Measurements from ENCODE around the gene OOSP2. TPM values are rescaled to one million over a fixed set of nuclear protein-coding genes. Genes with fewer than 3 reads are reported as not detected.
"Not testable (repeated sequence)": the region's sequence is repeated elsewhere in the genome, so short reads cannot be mapped to it uniquely, and the experiment has no call there.

Gene OOSP2, protein sequence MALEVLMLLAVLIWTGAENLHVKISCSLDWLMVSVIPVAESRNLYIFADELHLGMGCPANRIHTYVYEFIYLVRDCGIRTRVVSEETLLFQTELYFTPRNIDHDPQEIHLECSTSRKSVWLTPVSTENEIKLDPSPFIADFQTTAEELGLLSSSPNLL
- total RNA-seq = not detected

DNA sequence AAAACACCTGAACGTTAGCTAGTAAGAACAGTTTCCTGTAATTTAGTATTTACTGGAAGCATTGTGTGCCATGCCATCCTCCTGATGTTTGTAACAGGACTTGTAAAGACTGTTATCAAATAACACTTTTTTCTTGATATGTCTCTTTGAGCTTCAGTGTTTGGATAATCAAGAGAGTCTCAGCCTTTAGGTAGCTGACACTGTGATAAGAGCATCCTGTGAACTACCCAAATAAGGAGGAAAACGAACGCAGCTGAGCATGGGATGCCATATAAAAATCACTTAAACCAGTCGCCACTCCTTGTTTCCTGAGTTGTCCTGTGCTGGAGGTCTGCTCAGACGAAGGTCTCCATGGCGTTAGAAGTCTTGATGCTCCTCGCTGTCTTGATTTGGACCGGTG is at the start of gene OOSP2:
Gene OOSP2, plus strand, starts transcription at position 301 of the 400 bp plus-strand sequence. Its CDS starts 51 bp downstream, at position 352.
- no peak for DNase-seq

DNA sequence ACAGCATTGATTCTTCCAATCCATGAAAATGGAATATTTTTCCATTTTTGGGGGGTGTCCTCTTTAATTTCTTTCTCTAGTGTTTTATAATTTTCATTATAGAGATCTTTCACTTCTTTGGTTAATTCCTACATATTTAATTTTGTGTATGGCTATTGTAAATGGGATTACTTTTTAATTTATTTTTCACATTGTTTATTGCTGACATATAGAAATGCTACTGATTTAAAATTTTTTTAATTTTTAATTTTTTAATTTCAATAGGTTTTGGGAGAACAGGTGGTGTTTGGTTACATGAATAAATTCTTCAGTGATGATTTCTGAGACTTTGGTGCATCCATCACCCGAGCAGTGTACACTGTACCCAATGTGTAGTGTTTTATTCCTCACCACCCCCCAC is 49.8 kb upstream of the OOSP2 start:
- no peak for DNase-seq

DNA sequence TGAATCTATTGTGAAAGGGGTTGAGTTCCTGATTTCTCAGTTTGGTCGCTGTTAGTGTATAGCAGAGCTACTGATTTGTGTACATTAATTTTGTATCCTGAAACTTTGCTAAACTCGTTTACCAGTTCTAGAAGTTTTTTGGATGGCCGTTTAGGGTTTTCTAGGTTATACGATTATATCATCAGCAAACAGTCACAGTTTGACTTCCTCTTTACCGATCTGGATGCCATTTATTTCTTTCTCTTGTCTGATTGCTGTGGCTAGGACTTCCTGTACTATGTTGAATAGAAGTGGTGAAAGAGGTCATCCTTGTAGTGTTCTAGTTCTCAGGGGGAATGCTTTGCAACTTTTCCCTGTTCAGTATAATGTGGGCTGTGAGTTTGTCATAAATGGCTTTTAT is 47.8 kb upstream of the OOSP2 start:
- no peak for DNase-seq

DNA sequence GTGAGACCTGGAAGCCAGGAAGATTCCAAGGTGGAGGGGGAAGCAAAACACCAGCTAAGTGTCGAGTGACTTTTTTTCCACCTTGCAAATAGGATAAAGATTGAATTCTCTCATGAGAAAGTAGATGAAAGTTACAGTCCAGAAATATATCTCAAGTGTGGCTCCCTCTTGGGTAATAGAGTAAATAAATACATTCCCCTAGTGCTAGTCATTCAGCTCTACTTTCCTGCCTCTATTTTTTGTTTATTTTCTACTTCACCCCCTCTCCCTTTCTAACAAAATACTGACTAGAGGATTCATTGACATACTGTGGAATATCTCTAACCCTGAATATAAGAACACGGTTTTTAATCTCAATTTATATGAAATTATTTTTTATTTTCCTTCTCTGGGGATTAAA is 42.4 kb upstream of the OOSP2 start:
- DNase-seq = no peak

DNA sequence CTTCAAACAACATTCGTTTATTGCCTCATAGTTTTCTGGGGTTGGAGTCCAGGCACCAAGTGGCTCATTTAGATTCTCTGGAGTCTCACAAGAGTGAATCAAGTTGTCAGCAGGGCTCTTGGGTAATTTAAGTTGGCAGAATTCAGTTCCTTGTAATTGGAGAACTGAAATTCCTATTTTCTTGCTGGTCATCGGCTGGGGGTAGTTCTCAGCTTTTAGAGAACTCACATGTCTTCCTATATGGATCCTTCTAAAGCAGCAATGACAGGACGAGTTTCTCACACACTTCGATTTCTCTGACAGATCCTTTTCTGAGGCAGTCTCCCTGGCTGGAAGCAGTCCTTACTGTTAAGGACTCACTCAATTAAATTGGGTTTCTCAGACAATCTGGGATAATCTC is 40.5 kb upstream of the OOSP2 start:
- DNase-seq = no peak

DNA sequence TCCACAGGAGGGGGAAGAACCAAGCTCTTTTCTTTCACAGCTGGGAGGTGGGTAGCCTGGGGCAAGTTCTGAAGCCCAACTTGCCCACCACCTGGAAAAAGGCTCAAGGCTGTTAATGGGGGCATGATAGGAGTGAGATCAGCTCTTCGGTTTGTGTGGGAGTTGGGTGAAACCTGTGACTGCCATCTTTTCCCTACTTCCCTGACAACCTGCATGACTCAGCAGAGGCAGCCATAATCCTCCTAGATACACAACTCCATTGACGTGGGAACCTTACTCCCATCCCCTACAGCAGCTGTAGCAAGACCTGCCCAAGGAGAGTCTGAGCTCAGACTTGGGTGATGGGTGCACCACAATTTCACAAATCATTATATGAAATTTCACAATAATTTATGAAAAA is 36.5 kb upstream of the OOSP2 start:
- DNase-seq = no peak

DNA sequence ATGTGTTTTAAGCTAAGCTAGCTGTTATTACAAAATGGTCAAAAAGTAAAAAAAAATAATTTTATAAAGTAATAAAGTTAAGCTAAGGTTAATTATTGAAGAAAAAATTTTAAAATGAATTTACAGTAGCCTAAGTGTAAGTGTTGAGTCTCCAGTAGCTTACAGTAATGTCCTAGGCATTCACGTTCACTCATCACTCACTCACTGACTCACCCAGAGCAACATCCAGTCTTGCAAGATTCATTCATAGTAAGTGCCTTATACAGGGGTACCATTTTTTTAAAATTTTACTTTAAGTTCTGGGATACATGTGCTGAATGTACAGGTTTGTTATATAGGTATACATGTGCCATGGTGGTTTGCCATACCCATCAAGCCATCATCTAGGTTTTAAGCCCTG is 34.8 kb upstream of the OOSP2 start:
- no peak for DNase-seq

DNA sequence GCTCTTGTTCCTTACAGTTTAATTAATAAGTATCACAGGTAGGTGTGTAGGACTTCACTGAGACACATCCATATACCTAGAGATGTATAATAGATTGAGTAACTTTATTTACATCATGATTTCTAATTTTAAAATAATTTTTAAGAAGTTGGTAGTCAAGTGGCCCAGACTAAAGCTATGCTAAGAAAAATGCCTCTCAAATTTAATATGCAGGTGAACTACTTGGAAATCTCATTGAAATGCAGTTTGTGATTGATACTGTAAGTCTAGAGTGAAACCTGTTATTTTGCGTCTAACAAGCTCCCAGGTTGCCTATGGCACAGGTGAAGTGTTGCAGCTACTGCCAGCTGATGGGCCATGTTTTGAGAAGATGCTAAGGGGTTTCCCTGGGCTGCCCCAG is 23.3 kb upstream of the OOSP2 start, which contains the start of gene OOSP4B:
Gene OOSP4B, plus strand, starts transcription at position 301 of the 400 bp plus-strand sequence.
- no peak for DNase-seq

DNA sequence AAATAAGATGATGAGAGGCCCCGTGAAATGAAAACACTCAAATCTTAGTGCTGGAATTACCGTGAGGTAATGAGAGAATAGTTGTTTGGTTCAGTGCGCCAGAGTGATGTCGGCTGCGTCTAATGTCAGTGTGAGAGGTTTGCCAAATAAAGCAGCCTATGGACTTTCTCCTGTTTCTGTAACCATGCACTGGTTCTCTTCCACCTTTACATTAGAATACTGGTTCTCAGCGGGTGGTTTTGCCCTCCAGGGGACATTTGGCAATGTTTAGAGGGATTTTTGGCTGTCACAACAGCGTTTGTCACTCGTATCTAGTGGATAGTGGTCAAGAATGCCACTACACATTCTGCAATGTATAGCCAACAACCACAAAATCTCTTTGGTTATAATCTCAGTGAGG is 22.2 kb upstream of the OOSP2 start:
- DNase-seq = no peak

DNA sequence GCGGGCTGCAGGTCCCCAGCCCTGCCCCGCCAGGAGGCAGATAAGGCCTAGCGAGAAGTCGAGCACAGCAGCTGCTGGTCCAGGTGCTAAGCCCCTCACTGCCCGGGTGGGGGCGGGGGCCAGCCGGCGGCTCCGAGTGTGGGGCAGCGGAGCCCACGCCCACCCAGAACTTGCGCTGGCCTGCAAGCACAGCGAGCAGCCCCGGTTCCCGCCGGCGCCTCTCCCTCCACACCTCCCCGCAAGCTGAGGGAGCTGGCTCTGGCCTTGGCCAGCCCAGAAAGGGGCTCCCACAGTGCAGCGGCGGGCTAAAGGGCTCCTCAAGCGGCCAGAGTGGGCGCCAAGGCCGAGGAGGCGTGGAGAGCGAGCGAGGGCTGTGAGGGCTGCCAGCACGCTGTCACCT is 19.8 kb upstream of the OOSP2 start:
- not testable (repeated sequence) for DNase-seq

DNA sequence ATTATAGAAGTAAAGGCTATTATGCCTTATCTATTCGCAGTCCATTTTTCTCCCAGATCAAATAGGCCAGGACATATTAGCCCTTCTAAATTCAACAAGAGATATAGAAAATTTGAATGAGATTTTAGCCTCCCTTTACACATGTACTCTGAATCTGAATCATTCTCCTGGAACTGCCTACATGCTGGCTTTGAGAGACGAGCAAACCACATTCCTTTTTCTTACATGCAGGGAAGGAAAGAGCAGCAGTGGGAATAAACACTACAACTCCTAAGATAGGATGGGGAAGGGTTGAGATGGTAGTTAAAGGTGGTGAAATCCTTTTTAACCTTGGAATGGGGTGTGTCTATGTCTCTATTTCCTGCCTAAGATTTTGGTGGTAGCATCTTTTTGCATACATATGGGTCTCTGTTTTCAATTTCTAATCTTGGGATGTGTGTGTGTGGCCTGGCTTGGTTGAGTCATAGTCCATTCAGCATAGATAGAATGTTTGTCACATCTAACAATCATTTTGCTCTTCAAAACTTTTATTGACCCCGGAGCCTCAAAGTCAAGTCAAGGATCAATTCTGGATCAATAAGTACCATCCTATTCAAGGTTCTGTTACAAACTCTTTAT is 11.1 kb upstream of the OOSP2 start:
- no peak for DNase-seq

DNA sequence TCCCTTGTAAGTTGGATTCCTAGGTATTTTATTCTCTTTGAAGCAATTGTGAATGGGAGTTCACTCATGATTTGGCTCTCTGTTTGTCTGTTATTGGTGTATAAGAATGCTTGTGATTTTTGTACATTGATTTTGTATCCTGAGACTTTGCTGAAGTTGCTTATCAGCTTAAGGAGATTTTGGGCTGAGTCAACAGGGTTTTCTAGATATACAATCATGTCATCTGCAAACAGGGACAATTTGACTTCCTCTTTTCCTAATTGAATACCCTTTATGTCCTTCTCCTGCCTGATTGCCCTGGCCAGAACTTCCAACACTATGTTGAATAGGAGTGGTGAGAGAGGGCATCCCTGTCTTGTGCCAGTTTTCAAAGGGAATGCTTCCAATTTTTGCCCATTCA is 10.2 kb downstream of the OOSP2 start:
- not testable (repeated sequence) for DNase-seq

DNA sequence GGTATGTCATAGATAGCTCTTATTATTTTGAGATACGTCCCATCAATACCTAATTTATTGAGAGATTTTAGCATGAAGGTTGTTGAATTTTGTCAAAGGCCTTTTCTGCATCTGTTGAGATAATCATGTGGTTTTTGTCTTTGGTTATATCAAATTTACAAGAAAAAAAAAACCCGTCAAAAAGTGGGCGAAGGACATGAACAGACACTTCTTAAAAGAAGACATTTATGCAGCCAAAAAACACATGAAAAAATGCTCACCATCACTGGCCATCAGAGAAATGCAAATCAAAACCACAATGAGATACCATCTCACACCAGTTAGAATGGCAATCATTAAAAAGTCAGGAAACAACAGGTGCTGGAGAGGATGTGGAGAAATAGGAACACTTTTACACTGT is 10.6 kb downstream of the OOSP2 start:
- not testable (repeated sequence) for DNase-seq

DNA sequence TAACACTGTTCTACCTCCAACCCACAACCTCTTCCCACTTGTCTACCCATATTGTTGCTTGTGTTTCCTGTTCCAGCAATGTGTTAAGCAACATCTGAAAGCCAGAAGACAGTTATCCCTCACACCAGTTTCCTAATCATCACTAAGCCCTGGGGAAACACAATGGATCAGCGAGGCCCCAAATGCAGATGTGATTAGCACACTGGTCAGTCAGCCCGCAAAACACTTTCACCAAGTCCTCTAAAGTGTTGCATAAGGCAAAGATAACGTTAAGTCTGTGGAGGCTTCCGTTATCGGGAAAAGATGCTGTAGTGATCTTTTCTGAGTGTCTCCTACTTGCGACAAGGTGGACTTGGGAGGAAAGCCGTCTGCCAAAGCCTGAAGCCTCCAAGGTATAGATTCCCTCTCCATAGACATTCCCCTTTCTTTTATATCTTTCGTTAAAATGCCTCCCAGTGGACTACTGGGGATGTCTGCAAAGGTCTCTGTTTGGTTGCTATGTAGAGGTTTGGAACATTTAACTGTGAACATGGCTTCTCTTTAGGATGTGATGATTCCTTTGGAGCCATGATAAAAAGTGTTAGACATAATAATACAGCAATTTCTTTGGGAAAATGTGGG is 16.2 kb downstream of the OOSP2 start, which contains the start of gene MS4A3:
Gene MS4A3, plus strand, starts transcription at position 317 of the 621 bp plus-strand sequence. CDS start 4,496 bp downstream, outside the sequence.
- no peak for DNase-seq

DNA sequence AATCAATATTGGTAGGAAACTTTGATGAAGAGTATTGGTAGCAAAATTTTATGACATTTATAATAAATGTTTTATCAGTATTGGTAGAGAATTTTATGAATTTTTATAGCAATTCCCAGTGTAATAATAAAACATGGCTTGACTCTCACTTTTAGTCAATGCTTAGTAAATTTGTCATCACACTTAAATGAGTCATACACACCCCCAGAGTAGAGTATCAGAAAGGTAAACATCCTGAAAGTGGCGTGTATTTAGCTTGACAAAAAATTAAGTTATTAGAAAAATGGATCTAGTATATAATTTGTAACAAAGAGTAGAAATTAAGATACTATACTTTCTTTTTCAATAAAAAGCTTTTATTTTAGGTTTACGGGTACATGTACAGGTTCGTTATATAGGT is 18.8 kb downstream of the OOSP2 start:
- no peak for DNase-seq

DNA sequence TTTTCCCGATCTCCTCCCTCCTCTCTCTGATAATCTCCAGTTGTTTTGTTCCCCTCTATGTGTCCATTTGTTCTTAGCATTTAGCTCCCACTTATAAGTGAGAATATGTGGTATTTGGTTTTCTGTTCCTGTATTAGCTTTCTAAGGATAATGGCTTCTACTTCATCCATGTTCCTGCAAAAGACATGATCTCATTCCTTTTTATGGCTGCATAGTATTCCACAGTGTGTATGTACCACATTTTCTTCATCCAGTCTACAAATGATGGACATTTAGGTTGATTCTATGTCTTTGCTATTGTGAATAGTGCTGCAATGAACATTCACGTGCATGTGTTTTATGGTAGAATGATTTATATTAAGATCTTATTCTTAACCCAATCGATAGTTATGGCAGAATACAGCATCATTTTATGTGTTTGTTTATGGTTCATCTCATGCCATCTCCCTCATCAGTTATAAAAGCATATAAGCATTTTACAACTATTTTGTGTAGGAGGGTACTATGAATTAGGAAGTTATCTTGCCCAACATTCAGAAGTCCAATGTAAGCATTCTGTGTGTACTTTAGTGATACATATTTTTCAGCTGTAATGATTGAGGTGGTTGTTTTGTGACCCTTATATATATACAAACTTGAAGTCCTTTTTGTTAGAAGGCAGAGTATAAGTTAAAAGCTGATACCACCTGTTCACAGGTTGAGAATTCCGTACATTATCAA is 19.5 kb downstream of the OOSP2 start:
- no peak for DNase-seq

DNA sequence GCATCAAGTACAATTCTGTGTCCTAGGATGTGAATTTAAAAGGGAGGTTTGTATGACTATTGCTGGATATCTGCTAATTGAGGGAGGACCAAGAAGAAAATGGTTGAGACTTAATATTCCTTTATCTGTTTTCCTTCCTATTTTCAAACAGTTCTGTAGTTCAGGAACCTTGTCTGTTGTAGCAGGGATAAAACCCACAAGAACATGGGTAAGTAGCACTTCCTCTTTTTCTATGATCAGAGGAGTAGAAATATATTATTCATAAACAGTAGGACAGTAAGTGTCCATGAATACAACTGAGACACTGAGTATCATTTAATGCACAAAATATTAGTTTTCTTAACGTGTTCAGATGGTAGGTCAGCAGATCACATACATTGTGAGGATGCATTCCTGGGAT is 23.9 kb downstream of the OOSP2 start:
- no peak for DNase-seq

DNA sequence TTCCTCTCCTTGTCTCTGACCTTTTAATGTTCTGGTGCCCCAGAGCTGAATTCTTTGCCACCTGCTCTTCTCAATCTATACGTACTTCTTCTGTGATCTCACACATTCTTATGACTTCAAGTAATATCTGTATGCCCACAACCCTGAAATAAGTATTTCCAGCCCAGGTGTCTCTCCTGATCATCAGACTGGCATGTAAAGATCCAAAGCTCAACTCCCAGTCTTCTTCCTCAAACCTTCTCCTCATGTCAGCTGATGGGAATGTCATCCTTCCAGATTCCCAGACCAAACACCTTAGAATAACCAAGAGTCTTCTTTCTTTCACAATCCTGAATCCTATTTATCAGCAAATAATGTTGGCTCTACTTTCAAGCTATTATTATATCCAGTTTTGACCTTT is 25.6 kb downstream of the OOSP2 start:
- no peak for DNase-seq

DNA sequence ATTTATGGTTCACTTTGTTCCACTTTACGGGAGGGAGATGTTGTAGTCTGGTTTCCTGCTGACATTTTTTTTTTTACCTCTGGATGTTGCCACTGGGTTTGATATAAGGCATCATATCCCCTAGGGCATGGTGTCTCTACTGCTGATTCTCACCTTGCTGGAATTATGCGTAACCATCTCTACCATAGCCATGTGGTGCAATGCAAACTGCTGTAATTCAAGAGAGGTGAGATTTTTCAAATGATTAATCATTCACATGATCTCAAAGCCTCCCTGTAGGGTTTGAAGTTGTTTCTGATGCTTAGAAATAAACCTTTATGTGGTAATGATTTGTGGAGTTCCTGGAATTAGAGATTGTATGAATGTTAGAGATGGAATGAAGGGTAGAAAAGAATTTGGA is 29.2 kb downstream of the OOSP2 start:
- no peak for DNase-seq

DNA sequence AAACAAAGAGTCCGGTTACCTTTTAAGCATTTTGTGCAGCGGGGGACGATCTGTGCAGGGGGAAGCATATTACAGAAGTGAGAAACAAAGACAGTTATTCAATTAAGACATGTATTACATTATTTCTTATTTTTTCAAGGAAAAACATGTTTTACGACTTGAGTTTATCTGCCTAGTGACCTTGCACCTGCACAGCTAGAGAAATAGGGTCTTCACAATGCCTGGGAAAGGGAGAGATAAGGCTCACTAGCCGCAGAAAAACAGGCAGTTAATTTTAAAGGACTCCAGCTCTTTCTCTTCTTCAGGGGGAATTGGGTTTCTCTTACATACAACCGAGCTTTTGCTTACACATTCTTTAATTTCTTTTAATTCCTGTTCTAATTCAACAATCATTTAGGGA is 31.4 kb downstream of the OOSP2 start:
- DNase-seq = not testable (repeated sequence)

DNA sequence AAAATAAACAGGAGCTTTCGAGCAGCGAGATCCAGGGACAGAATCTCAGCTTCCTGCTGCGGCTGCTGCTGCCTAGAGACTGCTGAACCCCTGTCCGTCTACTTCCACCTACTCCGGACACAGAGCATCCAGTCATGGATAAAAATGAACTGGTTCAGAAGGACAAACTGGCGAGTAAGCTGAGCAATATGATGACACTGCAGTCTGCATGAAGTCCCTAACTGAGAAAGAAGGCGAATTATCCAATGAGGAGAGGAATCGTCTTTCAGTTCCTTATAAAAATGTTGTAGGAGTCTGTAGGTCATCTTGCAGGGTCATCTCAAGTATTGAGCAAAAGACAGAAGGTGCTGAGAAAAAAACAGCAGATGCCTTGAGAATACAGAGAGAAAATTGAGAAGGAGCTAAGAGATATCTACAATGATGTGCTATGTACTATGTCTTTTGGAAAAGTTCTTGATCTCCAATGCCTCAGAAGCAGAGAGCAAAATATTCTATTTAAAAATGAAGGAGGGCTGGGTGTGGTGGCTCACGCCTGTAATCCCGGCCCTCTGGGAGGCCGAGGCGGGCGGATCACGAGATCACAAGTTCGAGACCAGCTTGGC is 37.1 kb downstream of the OOSP2 start:
- no peak for DNase-seq

DNA sequence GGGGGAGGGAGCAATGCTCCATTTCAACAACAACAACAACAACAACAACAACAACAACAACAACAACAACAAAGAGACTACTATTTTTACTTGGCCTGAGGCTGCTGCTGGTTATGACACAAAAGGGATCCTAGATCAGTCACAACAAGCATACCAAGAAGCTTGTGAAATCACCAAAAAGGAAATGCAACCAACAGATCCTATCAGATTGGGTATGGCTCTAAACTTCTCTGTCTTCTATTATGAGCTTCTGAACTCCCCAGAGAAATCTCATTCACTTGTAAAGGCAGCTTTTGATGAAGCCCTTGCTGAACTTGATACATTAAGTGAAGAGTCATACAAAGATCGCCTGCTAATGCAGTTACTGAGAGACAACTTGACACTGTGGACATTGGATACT is 37.8 kb downstream of the OOSP2 start:
- no peak for DNase-seq

DNA sequence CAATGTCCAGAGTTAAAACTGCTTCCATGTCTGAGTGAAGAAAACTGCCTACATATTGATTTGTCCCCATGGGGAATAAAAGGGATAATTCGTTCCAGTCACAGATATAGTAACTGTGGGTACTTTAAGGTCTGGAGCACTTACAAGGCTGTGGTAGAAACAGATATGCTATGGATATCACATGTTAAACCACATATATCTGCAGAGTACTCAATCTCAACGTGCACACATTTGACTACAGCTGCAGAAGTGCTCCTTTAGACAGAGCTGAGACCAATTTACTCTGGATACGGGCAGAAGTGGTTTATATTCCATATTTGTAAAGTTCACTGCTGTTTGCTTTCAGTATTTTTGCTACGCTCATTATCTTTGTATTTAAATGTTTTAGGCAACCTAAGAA is 38.5 kb downstream of the OOSP2 start:
- no peak for DNase-seq
